ENCODE data around the gene CD9.
A peak's percentile ranks its signal among the peaks of the same experiment; 100 is the strongest.

Gene CD9

GRCh38 chr12:6198556-6198955 lies 1.6 kb upstream of the CD9 start:
- no peak for TF ChIP-seq CTCF (IDR thresholded peaks at IDR 0.05)
- Histone ChIP-seq H3K36me3 (no peaks in the 10 kb centered on the region), H3K4me1 (peaks cover 0 to 47% (median 29%) of the 10 kb centered on the region in 4 donors), H3K27ac (peak overlapping the region; percentile 93 to 98), H3K9me3 (no peaks in the 10 kb centered on the region), H3K4me3 (no peak overlapping the region), H3K27me3 (no peaks in the 10 kb centered on the region)
- intact Hi-C loops (cut with DNase I; ENCODE audit: low total_unique reads) = loop anchor here (5.0 kb wide), 2 partner anchors 34 to 131 kb away; no protein-coding TSS in a partner anchor
- DNase-seq = no peak

DNA sequence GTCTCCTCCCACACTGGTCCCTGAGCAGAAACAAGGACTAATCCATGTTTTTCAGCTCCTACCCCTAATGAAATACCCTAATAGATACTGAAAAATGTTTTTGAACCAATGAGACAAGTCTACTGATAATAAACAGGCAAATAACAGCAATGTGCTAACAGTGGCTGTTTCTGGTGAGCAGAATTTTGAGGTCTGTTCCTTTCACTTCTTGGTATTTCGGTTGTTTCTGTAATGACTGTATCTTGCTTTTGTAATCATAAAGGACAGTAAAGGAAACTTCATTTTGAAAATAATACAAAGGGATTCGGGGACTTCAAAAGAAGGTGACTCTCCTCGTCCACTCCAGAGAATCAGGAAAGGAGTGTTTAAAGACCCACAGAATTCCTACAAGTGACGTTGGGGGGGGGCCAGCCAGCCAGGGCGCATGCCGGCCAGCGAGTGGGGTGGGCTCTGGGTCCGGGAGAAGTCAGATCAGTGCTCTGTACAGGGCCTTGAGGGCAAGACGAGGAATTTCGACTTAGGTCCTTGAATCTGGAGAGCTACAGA lies 1.1 kb upstream of the CD9 start:
- peak overlapping the region; percentile 94 to 98 for H3K4me3 ChIP-seq
- H3K4me1 ChIP-seq = peaks cover 0 to 52% (median 34%) of the 10 kb centered on the region in 4 donors
- TF ChIP-seq CTCF (IDR thresholded peaks at IDR 0.05) = no peak
- no peaks in the 10 kb centered on the region for H3K27me3 ChIP-seq
- H3K36me3 ChIP-seq = no peaks in the 10 kb centered on the region
- H3K9me3 ChIP-seq = no peaks in the 10 kb centered on the region
- peak overlapping the region; percentile 93 to 98 for H3K27ac ChIP-seq
- intact Hi-C loops (cut with DNase I; ENCODE audit: low total_unique reads) = loop anchor here (5.0 kb wide), 2 partner anchors 33 to 132 kb away; no protein-coding TSS in a partner anchor
- no peak for DNase-seq

DNA sequence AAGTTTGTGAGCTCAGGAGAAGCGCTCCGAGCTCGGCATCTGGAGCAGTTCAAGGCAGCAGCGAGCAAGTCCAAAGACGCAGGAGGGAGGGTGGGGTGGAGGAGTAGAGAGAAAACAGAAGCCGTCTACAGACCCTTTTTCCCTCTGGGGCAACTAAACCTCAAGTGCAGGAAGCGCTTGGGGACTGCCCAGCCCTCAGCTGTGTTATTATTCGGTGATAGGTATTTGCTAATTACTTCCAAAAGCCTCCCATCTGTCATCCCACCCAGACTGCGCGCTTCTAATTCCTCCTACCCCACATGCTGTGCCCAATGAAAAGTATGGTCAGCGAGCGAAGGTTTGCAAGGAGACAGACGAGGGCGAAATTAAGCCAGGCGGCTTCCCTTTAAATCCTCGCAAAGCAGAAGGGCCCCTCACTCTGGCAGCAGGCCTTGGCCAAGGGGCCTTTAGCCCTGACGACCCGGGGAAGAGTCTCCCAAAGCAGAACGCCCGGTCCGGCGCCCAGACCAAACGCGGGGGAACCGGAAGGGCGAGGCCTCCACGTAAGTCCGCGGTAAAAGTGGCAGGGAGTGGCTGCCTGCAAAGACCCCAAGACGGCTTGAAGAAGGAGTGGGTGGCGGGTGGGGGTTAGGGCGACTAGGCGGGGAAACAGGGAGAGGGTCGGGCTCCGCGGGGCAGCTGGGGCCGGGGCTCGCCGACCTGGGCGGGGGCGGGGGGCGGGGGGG lies 507 bp upstream of the CD9 start:
- peak in 1 of 2 donors; percentile 82 for DNase-seq
- H3K27ac ChIP-seq = peak overlapping the region; percentile 93 to 98
- H3K27me3 ChIP-seq = no peaks in the 10 kb centered on the region
- H3K36me3 ChIP-seq = no peaks in the 10 kb centered on the region
- no peak for TF ChIP-seq CTCF (IDR thresholded peaks at IDR 0.05)
- intact Hi-C loops (cut with DNase I; ENCODE audit: low total_unique reads) = loop anchor here (5.0 kb wide), 2 partner anchors 33 to 132 kb away; no protein-coding TSS in a partner anchor
- no peaks in the 10 kb centered on the region for H3K9me3 ChIP-seq
- H3K4me3 ChIP-seq = peak overlapping the region; percentile 94 to 98
- H3K4me1 ChIP-seq = peaks cover 0 to 58% (median 41%) of the 10 kb centered on the region in 4 donors

DNA sequence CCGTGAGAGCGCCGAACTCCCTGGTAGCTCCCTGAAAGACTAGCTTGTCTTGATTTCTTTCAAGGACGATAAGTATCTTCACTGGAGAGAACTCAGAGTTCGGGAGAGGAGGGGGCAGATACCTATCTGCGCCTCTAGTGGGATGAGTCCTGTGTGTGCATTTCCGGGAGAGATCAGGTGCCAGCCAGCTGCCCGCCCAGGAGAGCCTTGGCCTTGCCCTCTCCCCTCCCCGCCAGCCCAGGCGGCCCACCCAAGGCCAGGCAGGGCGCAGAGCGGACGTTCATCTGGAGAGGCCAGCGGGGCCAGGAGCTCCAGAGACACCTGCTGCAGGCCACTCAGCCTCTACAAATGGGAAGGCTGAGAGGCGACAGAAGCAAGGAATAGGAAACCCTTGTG lies 1.0 kb downstream of the CD9 start:
- no peak for DNase-seq
- peak overlapping the region; percentile 93 to 98 for H3K27ac ChIP-seq
- intact Hi-C loops (cut with DNase I; ENCODE audit: low total_unique reads) = no loop called here
- peak overlapping the region; percentile 94 to 98 for H3K4me3 ChIP-seq
- no peaks in the 10 kb centered on the region for H3K27me3 ChIP-seq
- no peaks in the 10 kb centered on the region for H3K9me3 ChIP-seq
- no peak for TF ChIP-seq CTCF (IDR thresholded peaks at IDR 0.05)
- peaks cover 0 to 63% (median 53%) of the 10 kb centered on the region in 4 donors for H3K4me1 ChIP-seq
- no peaks in the 10 kb centered on the region for H3K36me3 ChIP-seq

DNA sequence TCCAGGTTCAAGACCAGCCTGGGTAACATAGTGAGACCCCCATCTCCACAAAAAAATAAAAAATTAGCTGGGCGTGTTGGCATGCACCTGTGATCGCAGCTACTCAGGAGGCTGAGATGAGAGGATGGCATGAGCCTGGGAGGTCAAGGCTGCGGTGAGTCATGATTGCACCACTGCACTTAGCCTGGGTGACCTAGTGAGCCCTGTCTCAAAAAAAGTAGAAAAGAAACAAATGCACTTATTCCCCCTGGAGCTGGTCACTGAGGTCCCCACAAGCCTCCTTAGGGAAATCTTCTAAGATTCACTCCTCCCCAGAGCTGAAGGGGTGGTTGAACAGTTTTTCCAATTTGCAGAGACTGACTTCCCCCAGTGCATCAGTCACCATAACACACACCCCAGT lies 1.6 kb downstream of the CD9 start:
- peak overlapping the region; percentile 94 to 98 for H3K4me3 ChIP-seq
- no peak for TF ChIP-seq CTCF (IDR thresholded peaks at IDR 0.05)
- H3K36me3 ChIP-seq = no peaks in the 10 kb centered on the region
- no peaks in the 10 kb centered on the region for H3K27me3 ChIP-seq
- intact Hi-C loops (cut with DNase I; ENCODE audit: low total_unique reads) = no loop called here
- peaks cover 0 to 70% (median 59%) of the 10 kb centered on the region in 4 donors for H3K4me1 ChIP-seq
- no peak for DNase-seq
- no peaks in the 10 kb centered on the region for H3K9me3 ChIP-seq
- H3K27ac ChIP-seq = peak overlapping the region; percentile 93 to 98

Data from tibial artery (tissue), 4 donors.